ENCODE results near the gene CIC.
A peak's percentile ranks its signal among the peaks of the same experiment; 100 is the strongest.
"Not testable (repeated sequence)": the region's sequence is repeated elsewhere in the genome, so short reads cannot be mapped to it uniquely, and the experiment has no call there.

CIC gene

DNA sequence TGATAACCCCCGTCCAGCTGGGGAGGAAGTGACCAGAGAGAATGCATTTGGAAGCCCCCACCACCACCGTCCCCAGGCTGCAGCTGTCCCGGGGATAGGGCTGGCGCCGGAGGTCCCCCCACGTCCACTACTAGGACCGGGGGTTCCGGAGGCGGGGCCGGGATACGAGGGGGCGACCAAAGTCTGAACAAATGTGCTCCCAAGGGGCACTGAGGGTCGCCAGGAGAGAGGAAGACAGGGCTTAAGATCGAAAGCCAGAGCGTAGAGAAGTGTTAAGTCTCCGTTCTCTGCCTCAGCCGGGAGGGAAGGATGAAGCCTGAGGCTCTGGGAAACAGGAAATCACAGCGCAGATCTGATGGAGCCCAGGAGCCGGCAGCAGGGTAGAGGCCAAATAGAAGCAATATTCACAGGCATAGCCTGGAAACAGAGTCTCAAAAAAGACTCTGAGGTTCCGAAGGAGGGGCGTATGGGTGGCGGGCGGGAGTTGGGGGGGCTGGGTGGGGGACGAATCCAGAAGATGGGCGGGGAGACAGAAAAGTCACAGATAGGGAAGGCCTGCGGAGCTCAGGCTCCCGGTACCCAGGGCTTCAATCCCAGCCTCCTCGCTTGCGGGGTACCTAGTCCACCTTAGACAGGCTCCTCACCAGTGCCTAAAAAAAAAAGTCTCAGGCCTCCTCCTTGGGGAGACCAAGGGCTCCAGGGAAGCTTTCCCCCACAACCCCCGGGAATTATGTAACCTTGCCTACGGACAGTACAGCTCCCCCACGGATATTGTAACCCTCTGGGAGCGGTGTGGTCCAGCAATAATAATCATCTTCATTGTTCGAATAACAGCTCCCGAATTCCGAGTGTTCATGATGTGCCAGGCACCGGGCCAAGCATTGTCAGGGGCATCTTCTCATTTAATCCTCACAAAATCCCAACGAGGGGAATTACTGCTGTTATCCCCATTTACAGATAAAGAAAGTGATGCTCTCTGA lies 13.0 kb upstream of the CIC start:
- no peak for FAIRE-seq

DNA sequence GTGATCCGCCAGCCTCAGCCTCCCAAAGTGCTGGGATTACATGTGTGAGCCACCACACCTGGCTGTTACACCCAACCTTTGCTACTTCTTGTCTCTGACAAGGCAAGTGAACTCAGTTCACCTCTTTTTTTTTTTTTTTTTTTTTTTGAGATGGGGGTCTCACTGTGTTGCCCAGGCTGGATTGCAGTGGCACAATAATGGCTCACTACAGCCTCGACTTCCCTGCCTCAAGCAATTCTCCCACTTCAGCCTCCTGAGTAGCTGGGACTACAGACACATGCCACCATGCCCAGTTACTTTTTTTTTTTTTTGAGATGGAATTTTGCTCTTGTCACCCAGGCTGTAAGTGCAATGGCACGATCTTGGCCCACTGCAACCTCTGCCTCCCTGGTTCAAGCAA lies 11.2 kb upstream of the CIC start:
- not testable (repeated sequence) for FAIRE-seq

DNA sequence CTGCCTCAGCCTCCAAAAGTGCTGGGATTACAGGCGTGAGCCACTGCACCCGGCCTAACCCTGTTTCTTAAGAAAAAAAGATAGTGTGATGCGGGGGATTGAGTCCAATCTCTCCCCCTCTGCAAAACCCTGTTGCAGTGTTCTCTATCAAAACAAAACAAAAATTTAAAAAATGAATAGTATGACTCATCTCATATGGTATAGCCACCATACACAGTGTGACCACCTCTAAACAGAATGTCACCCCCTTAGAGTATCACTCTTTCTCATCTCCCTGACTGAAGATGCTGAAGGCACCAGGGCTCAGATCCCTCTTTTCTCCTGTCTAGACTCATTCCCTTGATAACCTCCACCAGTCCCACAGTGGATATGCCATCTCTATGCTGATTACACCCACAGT lies 7.3 kb upstream of the CIC start:
- no peak for FAIRE-seq

DNA sequence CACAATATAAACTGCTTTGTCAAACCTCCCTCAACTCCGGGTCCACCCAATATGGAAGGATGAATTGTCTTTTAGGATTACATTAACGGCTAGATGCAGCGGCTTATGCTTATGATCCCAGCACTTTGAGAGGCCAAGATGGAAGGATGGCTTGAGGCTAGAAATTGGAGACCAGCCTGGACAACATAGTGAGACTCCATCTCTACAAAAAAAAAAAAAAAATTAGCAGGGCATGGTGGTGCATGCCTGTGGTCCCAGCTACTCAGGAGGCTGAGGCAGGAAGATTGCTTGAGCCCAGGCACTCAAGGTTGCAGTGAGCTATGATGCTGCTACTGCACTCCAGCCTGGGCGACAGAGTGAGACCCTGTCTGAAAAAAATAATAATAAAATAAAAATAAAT lies 2.9 kb upstream of the CIC start:
- not testable (repeated sequence) for FAIRE-seq

DNA sequence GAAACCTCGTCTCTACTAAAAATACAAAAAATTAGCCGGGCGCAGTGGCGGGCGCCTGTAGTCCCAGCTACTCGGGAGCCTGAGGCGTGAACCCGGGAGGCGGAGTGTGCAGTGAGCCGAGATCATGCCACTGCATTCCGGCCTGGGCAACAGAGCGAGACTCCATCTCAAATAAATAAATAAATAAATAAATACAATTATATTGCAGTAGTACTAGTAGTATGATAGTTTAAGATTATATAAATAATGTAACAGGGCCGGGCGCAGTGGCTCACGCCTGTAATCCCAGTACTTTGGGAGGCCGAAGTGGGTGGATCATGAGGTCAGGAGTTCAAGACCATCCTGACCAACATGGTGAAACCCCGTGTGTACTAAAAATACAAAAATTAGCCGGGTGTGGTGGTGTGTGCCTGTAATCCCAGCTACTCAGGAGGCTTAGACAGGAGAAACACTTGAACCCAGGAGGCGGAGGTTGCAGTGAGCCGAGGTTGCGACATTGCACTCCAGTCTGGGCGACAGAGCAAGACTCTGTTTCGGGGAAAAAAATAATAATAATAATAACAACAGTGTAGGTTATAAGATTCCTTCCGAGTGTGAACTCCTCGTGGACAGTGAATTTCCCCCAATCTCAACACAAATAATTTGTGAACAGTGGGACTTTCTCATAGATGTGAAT lies 2.0 kb upstream of the CIC start:
- FAIRE-seq: not testable (repeated sequence)

DNA sequence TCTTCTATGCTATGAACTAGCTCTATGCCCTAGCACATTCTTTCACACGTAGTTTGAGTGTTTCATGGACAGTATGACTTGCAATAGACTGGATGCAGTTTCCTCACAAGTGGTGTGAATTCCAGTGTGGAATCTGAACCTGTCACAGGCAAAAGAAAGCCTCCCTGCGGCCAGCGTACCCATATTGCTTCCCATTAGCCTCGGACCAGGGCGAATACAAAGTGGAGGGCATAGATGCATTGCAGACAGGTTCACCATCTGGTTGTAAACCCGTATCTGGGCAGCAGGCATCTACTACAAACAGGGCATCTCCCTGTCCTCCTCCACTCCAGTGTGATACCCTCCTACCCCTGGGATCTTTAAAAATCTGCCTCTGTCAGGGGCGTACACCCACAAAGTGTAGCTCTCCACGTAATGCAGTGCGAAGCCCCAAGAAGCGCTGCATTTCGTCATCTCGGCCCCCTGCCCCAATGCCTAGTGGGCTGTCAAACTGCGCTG lies 1.4 kb upstream of the CIC start:
- no peak for FAIRE-seq

DNA sequence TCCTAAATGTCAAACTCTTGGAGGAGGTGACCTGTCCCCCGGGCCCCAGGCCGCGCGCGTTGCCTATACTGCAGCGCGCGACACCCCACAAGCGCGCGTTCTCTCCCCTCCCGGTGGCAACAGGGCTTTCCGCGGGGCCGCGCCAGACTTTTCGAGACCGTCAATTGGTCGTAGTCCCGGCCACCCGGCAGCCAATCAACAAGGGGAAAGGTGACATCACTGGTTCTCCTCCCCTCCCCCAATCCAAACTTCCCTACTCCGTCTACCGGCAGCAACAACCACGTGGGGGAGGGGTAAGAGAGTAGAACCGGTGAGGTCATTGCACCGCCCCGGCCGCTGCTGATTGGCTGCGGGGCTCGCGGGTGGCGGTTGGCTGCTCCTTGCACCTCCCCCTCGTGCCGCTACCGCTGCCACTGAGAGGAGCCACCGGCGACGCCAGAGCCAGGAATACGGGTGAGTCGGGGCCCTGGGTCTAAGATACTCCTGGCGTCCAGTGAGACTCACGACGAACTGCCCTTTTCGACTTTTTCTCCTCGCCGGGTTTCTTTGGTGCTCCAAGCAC lies 829 bp upstream of the CIC start:
- FAIRE-seq: peak; percentile 60

DNA sequence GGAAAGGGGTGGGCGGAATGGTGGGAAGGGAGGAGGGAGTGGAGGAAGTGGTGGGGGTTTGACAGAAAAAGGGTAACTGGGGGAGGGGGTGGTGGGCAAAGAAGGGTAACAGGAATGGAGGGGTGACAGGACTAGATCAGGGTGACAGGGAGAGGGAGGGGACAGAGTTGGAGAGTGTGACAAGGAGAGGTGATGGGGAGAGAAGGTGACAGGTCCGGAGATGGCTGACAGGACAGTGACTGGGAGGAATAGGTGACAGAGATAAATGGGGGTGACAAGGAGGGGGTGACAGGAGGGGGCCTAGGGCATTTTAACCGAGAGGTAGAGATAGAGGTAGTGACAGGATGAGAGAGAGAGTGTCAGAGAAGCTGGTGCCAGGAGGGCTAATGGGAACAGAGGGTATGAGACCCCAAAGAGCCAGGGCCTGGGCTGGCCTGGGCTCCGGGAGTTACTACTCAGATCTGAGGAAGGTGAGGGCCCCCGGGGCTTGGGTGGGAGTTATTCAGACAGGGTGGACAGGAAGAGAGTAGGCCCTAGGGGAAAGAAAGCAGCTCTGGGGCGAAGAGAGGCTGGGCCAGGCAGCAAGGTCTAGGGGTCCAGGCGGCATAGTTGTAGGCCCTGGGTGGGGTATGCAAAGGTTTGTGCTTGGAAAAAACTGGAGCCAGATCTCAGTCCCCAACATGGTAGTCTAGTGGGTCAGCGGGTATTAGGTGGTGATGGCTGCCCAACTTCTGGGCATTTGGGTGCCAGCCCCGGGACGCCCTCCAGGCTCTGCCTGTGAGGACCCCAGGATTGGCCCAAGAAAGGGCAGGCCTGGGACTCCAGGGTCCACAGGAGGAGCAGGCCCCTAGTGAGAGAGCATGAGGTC lies 660 bp downstream of the CIC start:
- no peak for FAIRE-seq

DNA sequence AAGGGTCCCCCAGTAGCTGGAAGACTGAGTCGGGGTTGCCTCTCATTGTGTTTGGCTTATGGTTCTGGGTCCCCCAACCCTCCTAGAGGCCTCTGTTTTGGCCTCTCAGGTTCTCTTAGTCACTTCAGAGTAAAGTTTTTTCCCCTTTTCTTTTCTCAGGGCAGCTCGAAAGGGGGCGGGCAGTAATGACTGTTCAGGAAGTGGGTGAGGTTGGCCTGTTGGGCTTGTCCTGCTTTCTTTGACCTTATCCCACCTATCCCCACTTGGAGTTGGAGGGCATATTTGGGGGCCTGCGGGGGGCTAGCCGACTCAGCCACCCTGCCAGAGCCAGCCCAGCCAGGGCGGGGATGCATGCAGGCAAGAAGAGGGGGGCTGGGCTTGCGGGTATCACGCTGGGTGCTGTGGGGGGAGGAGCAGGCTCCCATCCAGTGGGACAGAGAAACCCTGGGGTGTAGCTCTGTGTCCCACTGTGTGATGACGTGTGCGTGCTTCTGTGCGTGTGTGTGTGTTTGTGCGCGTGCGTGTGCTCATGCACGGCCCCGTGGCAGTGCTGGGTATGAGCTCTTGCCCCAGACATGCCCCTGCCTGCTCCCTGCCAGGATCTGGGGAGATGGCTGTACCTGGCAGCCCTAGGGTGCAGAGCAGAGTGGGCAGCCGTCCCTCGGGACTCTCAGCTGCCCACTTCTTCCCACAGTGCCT lies 1.4 kb downstream of the CIC start:
- FAIRE-seq: no peak

DNA sequence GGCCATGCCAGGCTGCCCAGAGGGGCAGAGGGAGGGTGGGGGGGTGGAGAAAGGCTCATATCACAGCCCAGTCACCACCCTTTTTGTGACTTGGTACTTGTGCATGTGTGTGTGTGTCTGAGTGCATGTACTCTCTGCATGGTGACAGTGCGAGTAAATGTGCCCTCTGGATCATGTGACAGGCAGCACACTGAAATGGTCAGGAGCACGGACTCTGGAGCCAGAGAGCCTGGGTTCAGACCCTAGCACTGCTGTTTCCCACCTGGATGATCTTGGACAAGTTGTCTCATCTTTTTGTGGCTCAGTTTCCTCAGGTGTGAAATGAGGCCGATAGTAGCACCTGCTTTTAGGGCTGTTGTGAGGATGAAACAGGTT lies 2.0 kb downstream of the CIC start:
- no peak for FAIRE-seq

DNA sequence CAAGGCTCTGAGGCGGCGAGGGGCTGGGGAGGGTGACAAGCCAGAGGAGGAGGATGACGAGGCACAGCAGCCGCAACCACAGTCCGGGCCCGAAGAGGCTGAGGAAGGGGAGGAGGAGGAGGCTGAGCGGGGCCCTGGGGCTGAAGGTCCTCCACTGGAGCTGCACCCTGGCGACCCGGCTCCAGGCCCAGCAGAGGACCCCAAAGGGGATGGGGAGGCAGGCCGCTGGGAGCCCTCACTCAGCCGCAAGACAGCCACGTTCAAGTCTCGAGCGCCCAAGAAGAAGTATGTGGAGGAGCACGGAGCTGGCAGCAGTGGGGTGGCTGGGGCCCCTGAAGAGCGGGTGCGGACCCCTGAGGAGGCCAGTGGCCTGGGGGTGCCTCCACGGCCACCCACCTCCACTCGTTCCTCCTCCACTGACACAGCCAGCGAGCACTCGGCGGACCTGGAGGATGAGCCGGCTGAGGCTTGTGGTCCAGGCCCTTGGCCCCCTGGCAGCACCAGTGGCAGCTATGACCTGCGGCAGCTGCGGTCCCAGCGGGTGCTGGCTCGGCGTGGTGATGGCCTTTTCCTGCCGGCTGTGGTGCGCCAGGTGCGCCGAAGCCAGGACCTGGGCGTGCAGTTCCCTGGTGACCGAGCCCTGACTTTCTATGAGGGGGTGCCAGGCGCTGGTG lies 2.9 kb downstream of the CIC start:
- FAIRE-seq: no peak

DNA sequence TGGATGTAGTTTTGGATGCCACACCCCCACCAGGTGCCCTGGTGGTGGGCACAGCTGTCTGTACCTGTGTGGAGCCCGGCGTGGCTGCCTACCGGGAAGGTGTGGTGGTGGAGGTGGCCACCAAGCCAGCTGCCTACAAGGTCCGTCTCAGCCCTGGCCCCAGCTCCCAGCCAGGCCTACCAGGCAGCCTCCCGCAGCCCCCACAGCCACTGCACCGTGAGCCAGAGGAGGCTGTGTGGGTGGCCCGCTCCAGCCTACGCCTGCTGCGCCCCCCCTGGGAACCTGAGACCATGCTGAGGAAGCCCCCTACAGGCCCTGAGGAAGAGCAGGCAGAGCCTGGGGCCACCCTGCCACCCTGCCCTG lies 3.5 kb downstream of the CIC start:
- FAIRE-seq: no peak

DNA sequence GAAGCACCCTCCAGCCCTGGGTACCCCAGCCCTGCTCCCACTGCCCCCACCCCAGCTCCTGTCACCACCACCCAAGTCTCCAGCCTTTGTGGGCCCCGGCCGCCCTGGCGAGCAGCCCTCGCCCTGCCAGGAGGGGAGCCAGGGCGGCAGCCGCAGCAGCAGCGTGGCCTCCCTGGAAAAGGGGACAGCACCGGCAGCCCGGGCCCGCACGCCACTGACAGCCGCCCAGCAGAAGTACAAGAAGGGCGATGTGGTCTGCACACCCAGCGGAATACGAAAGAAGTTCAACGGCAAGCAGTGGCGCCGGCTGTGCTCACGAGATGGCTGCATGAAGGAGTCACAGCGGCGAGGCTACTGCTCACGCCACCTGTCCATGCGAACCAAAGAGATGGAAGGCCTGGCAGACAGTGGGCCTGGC lies 3.9 kb downstream of the CIC start:
- no peak for FAIRE-seq

DNA sequence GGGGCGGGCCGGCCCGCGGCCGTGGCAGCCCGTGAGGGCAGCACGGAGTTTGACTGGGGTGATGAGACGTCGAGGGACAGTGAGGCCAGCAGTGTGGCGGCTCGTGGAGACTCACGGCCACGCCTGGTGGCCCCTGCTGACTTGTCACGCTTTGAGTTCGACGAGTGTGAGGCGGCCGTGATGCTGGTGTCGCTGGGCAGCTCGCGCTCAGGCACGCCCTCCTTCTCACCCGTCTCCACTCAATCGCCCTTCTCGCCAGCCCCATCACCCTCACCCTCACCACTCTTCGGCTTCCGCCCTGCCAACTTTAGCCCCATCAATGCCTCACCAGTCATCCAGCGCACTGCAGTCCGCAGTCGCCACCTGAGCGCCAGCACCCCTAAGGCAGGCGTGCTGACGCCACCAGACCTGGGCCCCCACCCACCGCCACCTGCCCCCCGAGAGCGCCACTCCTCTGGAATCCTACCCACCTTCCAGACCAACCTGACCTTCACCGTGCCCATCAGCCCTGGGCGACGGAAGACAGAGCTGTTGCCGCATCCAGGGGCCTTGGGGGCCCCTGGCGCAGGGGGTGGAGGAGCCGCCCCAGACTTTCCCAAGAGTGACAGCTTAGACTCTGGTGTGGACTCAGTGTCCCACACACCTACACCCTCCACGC lies 4.5 kb downstream of the CIC start:
- FAIRE-seq: no peak

DNA sequence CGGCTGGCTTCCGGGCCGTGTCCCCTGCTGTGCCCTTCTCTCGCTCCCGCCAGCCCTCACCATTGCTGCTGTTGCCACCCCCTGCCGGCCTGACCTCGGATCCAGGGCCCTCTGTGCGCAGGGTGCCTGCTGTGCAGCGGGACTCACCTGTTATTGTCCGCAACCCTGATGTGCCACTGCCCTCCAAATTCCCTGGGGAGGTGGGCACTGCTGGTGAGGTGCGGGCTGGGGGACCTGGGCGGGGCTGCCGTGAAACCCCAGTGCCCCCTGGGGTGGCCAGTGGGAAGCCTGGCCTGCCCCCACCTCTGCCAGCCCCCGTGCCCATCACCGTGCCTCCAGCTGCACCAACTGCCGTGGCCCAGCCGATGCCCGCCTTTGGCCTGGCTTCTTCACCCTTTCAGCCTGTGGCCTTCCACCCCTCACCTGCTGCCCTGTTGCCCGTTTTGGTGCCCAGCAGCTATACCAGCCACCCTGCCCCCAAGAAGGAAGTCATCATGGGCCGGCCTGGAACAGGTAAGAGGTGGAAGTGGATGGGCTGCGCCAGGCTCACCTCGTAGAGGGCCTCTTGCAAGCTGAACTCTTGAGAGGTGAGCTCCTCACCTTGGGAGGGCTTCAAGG lies 5.1 kb downstream of the CIC start:
- no peak for FAIRE-seq

DNA sequence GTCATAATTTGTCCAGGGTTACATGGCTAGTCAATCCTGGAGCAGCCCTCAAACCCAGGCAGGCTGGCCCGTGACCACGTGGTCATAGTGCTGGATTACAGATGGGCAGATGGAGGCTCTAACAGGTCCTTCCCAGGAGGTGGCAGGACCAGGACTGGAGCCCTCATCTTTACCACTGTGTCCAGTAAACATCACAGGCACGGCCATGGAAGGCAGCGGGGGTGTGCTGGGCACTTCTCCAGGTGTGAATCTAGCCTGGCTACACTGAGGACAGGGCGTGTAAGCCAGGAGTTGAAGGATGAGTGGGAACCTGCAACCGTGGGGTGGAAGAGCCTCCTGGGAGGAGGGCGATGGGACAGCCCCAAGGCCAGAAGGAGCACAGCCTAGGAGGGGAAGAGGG lies 6.1 kb downstream of the CIC start:
- FAIRE-seq: no peak

DNA sequence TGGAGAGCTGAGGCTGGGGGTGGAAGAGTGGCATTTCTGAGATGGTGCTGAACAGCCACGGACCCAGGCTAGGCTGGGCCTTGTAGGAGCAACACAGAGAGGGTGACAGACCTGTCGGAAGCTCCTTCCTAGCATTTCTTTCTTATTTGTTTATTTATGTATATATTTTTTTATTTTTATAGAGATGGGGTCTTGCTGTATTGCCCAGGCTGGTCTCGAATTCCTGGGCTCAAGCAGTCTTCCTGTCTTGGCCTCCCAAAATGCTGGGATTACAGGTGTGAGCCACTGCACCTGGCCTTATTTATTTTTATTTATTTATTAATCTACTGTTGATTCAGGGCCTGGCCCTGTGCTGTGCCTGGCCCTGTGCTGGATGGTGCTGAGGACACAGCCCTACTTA lies 6.5 kb downstream of the CIC start:
- FAIRE-seq: no peak

DNA sequence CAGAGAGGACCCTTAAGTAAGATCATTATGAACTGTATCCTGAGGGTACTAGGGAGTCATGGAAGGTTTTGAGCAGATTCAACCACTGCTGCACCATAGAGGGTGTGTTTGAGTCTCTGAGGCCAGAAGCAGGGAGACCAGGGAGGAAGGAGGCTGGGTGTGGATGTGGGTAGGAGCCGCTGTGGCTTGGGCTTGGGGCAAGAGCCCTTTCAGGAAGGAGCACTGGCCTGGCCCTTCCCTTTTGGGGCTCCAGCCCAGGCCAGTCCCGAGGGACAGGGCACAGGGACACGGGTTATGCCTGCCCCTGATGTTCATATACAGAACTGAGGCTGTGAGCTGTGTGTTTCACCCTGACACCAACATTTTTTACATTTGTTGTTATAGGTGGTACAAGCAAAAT lies 7.2 kb downstream of the CIC start:
- FAIRE-seq: no peak

DNA sequence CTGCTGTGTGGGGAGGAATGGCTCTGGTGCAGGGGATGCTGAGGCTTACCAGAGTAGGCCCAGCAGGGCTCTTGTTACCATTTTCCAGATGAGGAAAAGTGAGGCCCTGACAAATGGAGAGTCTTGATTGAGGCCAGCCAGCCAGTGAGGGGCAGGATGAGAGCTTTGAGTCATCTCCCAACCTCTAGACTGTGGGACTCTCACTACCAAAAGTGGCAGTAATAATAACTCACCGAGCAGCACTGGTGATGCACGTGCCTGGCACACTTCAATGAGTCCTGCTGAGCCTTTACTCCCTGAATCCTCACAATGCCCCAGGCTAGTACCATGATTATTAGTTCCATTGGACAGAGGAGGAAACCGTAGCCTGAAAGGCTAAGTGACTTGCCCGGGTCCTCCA lies 7.8 kb downstream of the CIC start:
- no peak for FAIRE-seq

DNA sequence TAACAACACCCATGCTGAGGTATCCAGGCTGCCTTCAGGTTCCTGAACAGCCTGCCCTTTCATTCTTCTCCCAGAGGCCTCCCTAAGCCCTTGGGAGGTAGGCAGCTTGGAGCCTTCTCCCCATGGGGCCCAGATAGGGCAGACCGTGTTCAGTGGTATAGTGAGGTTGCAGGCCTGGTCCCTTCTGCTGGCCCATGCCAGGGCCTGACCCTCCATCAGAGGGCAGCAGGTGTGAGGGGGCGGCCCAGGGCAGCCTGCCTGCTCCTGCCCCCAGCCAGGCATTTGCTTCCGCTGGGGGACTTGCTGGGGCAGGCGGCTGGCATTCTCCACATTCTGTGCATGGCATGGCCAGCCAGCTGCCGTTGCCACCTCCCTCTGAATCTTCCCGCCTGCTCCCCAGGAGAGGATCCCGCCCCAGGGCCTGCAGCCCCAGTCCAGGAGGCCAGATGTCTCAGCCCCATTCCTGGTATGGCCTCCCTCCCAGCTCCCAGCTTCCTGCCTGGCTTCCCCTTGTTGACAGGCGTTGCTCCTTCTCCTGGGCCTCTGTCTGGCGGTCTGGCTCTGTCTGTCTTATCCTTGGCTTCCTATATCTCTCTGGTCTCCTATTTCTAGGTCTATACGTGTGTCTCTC lies 8.9 kb downstream of the CIC start:
- FAIRE-seq: no peak
